AG10803 (cell line): ENCODE measurements around the gene FAM120C.

ENCODE experiments used
- DNase-seq: peaks from one replicate; pipeline ENCODE4 v3.0.0; 2010; ENCODE audit warnings: low read depth
- H3K4me3 ChIP-seq: 2 replicates; pipeline ENCODE4 v1.5.1; 2011; ENCODE audit warnings: mild to moderate bottlenecking, low read length, control low read depth
- TF ChIP-seq, protein P1 (sequence below): conservative IDR thresholded peaks from 2 replicates; pipeline ENCODE4 v1.5.1; 2011; ENCODE audit warnings: mild to moderate bottlenecking, low read length, control low read depth, inconsistent platforms

Gene FAM120C, protein sequence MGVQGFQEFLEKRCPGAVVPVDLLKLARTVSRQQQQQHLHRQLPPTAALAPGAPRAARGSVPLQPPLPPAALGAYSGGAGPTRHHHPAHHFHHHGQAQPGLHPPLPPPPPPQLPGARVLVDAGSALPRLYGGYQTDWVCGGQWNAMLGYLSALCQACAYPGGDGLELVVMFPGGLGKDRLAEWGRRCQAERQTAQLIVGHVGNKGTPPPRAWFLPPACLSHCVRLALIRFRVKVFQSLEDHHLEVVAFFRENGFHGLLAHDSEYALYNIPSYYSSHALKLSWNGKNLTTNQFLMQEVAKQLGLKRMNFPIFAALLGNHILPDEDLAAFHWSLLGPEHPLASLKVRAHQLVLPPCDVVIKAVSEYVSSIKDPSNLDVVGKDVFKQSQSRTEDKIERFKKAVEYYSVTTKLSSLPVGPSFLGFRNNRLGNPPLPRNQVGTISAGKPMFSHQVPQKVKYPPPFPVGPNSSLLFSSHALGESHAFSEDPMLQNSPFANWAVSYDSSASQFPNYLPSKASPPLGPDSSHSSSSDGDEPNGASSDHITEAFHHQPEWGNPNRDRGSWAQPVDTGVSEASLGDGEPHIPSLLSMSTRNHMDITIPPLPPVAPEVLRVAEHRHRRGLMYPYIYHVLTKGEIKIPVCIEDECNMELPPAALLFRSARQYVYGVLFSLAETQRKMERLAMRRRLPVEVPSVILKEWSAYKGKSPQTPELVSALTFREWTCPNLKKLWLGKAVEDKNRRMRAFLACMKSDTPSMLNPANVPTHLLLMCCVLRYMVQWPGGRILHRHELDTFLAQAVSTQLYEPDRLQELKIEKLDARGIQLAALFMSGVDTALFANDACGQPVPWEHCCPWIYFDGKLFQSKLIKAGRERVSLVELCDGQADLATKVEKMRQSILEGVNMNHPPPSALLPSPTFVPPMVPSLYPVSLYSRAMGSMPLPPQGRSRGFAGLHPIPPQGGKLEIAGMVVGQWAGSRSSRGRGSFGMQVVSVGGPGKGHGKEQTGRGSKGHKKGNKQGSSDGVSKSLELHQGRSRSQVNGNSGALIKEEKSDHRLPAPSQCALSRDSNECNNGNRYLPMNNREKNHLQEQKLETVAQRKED

DNA sequence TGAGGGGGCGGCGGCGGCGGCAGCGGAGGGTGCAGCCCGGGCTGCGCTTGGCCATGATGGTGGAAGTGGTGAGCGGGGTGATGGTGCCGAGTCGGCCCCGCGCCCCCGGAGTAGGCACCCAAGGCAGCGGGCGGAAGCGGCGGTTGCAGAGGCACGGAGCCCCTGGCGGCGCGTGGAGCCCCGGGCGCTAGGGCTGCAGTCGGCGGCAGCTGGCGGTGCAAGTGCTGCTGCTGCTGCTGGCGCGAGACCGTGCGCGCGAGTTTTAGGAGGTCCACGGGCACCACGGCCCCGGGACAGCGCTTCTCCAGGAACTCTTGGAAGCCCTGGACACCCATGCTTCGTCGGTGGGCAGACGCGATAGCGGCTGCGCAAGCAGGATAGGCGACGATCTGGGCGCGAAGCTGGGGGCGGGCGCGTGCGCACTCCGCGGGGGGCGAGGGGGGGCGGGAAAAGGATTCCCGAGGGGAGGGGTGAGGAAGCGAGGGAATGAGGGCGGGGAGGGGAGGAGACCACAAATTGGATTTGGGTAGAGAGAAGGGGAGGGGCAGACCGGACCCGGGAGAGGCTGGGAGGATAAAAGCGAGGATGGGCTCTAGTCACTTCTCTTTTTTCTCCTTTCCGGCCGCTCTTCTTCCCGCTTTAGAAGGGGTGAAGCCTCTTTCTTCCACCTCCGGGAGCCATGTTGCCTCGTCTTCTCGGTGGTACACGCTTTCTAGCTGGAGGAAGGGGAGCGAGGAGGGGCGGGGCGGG lies at the start of gene FAM120C:
Gene FAM120C, minus strand, starts transcription at position 391 of the 750 bp plus-strand sequence. Its CDS starts 56 bp downstream, at position 335.
- TF ChIP-seq, protein P1, sequence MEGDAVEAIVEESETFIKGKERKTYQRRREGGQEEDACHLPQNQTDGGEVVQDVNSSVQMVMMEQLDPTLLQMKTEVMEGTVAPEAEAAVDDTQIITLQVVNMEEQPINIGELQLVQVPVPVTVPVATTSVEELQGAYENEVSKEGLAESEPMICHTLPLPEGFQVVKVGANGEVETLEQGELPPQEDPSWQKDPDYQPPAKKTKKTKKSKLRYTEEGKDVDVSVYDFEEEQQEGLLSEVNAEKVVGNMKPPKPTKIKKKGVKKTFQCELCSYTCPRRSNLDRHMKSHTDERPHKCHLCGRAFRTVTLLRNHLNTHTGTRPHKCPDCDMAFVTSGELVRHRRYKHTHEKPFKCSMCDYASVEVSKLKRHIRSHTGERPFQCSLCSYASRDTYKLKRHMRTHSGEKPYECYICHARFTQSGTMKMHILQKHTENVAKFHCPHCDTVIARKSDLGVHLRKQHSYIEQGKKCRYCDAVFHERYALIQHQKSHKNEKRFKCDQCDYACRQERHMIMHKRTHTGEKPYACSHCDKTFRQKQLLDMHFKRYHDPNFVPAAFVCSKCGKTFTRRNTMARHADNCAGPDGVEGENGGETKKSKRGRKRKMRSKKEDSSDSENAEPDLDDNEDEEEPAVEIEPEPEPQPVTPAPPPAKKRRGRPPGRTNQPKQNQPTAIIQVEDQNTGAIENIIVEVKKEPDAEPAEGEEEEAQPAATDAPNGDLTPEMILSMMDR, result no peak
- DNase-seq, result peak; percentile 64
- H3K4me3 ChIP-seq, result peak within 1 kb of the TSS; percentile 65

DNA sequence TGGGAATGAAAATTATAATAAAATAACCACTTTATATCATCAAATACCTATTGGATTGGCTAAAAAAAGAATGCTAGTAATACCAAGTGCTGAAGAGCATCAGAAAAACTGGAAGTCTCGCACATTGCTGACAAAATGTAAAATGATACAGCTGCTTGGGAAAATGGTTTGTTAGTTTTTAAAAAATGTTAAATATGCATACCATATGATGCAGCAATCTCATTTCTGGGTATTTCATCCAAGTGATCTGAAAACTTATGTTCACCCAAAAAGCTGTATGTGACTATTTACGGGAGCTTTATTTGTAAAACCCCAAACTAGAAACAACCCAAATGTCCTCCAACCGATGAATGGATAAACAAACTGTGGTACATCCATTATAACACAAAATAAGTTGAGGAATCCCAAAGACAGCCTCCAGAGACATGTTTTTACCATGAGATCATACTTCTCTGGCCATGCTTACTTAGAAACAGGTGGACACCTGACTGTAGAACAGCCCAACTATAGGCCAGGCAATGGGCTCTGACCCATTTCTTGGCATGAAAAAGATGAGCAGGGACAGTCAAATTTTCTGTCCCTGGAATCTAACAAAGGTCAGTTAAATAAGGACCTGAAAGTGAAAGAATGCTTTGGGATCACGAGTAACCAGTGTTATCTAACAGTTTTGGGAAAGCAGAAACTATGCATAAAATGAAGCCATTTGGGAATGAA lies 47.5 kb upstream of the FAM120C start:
- DNase-seq, result peak; percentile 31
- no peak overlapping the region for H3K4me3 ChIP-seq
- TF ChIP-seq, protein P1, result no peak

DNA sequence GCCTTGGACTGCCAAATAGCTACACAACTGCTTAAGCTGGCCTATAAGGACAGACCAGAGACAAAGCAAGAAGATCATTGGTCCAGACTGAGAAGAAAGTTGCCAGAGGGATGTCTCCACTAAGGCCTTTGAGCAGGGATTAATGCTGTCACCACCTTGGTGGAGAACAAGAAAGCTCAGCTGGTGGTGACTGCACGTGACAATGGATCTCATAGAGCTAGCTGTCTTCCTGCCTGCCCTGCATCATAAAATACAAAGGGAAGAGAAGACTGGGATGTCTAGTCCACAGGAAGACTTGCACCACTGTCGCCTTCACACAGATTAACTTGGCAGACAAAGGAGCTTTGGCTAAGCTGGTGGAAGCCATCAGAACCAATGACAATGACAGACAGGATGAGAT lies 40.5 kb upstream of the FAM120C start:
- H3K4me3 ChIP-seq, result no peak overlapping the region
- DNase-seq, result no peak
- TF ChIP-seq, protein P1, result no peak

DNA sequence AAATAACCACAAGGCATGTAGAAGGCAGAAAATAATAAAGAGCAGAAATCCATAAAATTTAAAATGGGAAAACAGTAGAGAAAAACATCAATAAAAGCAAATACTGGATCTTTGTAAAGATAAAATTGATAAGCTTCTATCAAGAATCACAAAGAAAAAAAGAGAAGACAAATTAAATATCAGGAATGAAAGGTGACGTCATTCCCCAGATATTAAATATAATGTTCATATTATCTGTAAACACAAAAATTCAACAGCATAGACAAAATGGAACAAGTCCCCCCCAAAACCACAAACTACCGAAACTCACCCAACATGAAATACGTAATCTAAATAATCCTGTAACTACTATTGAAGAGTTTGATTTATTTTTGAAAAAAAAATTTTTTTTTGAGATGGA lies 30.5 kb upstream of the FAM120C start:
- TF ChIP-seq, protein P1, result no peak
- no peak for DNase-seq
- no peak overlapping the region for H3K4me3 ChIP-seq

DNA sequence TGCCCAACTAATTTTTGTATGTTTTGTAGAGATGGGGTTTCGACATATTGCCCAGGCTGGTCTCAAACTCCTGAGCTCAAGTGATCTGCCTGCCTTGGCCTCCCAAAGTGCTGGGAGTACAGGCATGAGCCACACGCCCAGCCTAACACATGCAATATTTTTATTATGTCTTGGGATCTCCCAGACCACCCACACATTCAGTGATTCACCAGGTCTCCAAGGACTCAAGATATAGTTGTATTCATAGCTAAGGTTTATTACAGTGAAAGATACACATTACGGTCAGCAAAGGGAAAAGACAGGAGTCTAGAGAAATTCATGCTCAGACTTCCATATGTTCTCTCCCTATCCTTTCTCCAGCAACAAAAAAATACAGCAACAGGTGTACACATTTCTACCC lies 25.5 kb upstream of the FAM120C start:
- no peak overlapping the region for H3K4me3 ChIP-seq
- TF ChIP-seq, protein P1, result no peak
- DNase-seq, result peak; percentile 6

DNA sequence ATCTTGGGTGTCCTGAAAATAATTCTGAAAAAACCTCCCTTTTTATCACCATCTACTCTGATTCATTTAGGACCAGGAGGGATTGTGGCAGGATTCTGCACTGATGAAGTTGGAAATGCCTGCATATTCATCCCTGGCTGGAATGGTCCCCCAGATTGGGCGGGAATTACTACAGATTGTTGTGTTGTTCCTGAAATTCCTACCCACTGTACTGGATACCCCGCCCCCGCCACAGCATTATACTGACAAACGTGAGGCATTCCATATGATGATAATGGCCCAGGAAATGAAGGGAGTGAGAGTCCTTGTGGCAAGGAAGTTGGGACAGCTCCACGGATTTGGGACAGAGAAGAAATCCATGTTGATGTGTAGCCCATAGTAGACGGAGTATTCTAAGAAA lies 15.2 kb upstream of the FAM120C start:
- TF ChIP-seq, protein P1, result no peak
- no peak overlapping the region for H3K4me3 ChIP-seq
- no peak for DNase-seq
